GM12875 (cell line): Measurements from ENCODE around the gene KRT74.

Source experiments
- H3K4me3 ChIP-seq: one replicate; pipeline ENCODE4 v1.5.1; 2011; ENCODE audit warnings: low read depth, low read length, control low read depth
- CTCF ChIP-seq: IDR thresholded peaks from 2 replicates; pipeline ENCODE4 v1.5.1; 2011; ENCODE audit warnings: low read depth, mild to moderate bottlenecking, control low read depth, inconsistent platforms, low read length, moderate library complexity, borderline replicate concordance; ENCODE audit not compliant: insufficient read depth

KRT74 gene

GRCh38 chr12:52527121-52527800 is 46.4 kb downstream of the KRT74 start:
- no peak overlapping the region for H3K4me3 ChIP-seq
- no peak for TF ChIP-seq CTCF

- no peak overlapping the region for H3K4me3 ChIP-seq
- no peak for TF ChIP-seq CTCF
Measured at GRCh38 chr12:52526511-52526951, 47.1 kb downstream of the KRT74 start.

- no peak for TF ChIP-seq CTCF
- no peak overlapping the region for H3K4me3 ChIP-seq
Measured at GRCh38 chr12:52525661-52526499, 47.8 kb downstream of the KRT74 start.

- TF ChIP-seq CTCF: no peak
- no peak overlapping the region for H3K4me3 ChIP-seq
Measured at GRCh38 chr12:52524898-52525591, 48.6 kb downstream of the KRT74 start.

- no peak for TF ChIP-seq CTCF
- H3K4me3 ChIP-seq: no peak overlapping the region
Measured at GRCh38 chr12:52524241-52524897, 49.3 kb downstream of the KRT74 start.

- TF ChIP-seq CTCF: no peak
Measured at GRCh38 chr12:52523824-52524223, 49.8 kb downstream of the KRT74 start.

More at GRCh38 chr12:52523824-52524223, 49.8 kb downstream of the KRT74 start:
- no peak overlapping the region for H3K4me3 ChIP-seq
